Activated B cell treated with CpG ODN at 0.5 μM for 24 hours (primary cell): ENCODE measurements around the gene USP3. TPM values are rescaled to one million over a fixed set of nuclear protein-coding genes. Genes with fewer than 3 reads are reported as not detected.

ENCODE experiments used
- ATAC-seq: fragments of 200-7000 bp; cut with Tn5 transposase; one replicate; pipeline ENCODE4 v1.10.0; 2021; ENCODE audit warnings: low read depth, mild to moderate bottlenecking, moderate library complexity
- CTCF ChIA-PET: fragments of 350-600 bp; sonication (Branson Sonifier 250); formaldehyde crosslinking; loops from one replicate; lab custom pipeline; 2021; ENCODE audit warnings: antibody characterized with exemption; lab: Charles Lee
- POLR2A ChIA-PET: fragments of 350-600 bp; sonication (Branson Sonifier 250); formaldehyde crosslinking; loops from one replicate; lab custom pipeline; 2021; ENCODE audit warnings: antibody characterized with exemption; lab: Charles Lee
- DNase-seq: peaks from one replicate; pipeline ENCODE4 v3.0.0; 2022
- H3K27ac Mint-ChIP-seq: one replicate; pipeline ENCODE4 v1.8.0; 2020; ENCODE audit warnings: mixed read lengths
- H3K27me3 Mint-ChIP-seq: one replicate; pipeline ENCODE4 v1.8.0; 2021; ENCODE audit warnings: mixed read lengths
- H3K36me3 Mint-ChIP-seq: one replicate; pipeline ENCODE4 v1.8.0; 2021; ENCODE audit warnings: low read depth, mixed read lengths
- H3K4me1 Mint-ChIP-seq: one replicate; pipeline ENCODE4 v1.8.0; 2021; ENCODE audit warnings: mixed read lengths
- H3K4me3 Mint-ChIP-seq: one replicate; pipeline ENCODE4 v1.8.0; 2020; ENCODE audit warnings: mild to moderate bottlenecking, mixed read lengths
- H3K9me3 Mint-ChIP-seq: one replicate; pipeline ENCODE4 v1.8.0; 2020; ENCODE audit warnings: mixed read lengths
- intact Hi-C: fragments of 100-400 bp; cut with micrococcal nuclease; formaldehyde crosslinking; loops from one replicate; pipeline ENCODE4 v1.15.1; 2024
- total RNA-seq: library from RNA; stranded (reverse); gene quantifications from 2 replicates; pipeline ENCODE4 v1.2.3, GENCODE V29; 2022
- TF ChIP-seq, protein P1 (sequence below): fragments of 200-600 bp; IDR thresholded peaks from one replicate; pipeline ENCODE4 v1.8.0; 2022; ENCODE audit warnings: antibody characterized with exemption, mild to moderate bottlenecking

The USP3 gene, protein sequence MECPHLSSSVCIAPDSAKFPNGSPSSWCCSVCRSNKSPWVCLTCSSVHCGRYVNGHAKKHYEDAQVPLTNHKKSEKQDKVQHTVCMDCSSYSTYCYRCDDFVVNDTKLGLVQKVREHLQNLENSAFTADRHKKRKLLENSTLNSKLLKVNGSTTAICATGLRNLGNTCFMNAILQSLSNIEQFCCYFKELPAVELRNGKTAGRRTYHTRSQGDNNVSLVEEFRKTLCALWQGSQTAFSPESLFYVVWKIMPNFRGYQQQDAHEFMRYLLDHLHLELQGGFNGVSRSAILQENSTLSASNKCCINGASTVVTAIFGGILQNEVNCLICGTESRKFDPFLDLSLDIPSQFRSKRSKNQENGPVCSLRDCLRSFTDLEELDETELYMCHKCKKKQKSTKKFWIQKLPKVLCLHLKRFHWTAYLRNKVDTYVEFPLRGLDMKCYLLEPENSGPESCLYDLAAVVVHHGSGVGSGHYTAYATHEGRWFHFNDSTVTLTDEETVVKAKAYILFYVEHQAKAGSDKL
- 92.7 and 110 TPM in 2 replicates for total RNA-seq

DNA sequence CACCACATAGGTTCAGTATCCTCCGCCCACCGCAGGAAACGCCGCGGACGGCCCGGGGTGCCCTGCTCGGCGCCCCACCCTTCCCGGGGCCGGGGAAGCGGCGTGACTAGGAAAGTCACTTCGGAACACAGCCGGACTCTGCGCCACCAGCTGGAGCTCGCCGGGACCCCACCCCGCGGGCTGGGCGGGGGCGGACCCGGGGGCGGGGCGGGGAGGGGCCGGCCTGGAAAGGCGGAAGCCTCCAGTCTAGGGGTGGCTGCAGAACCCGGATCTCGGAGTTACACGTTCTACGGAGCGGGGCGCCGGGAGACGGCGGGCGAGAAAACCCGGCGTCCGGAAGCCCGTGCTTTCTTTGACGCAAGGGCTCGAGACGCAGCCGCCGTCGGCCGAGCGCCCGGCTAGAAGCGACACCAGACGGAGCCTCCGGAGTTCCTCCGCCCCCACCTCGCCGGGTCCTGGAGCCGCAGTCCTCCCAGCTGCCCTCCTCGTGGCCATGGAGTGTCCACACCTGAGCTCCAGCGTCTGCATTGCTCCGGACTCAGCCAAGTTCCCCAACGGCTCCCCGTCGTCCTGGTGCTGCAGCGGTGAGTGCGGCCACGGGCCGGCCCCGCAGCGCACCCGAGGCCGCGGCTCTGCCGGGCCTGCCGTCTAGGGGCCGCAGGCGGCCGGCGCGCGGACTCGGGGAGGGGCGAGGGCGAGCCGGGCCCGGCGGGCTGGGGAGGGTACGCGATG lies at the start of gene USP3:
Gene USP3 (plus strand): TSS at position 347 of the 732 bp plus-strand sequence. CDS start 147 bp downstream, at position 494.
- ChIA-PET POLR2A (interaction anchor here (0.6 to 8.8 kb wide), 29 partner anchors 9 to 1630 kb away, joined by 3 to 509 read pairs (median 6); partner anchors contain the start of genes CIAO2A, FBXL22 and RPS27L), CTCF (interaction anchor here (1.1 to 7.4 kb wide), 7 partner anchors 8 to 40 kb away, joined by 4 to 103 read pairs (median 22); no protein-coding TSS in a partner anchor)
- Mint-ChIP-seq H3K4me1 (peaks cover 81% of the 10 kb centered on the region), H3K27me3 (no peaks in the 10 kb centered on the region), H3K27ac (peak within 1 kb of the TSS; percentile 98), H3K4me3 (peak within 1 kb of the TSS; percentile 93), H3K9me3 (no peaks in the 10 kb centered on the region), H3K36me3 (peaks cover 7% of the 10 kb centered on the region)
- DNase-seq: peak; percentile 93
- intact Hi-C loops: loop anchor here (1.0 to 10.0 kb wide), 7 partner anchors 13 to 647 kb away; partner anchors contain the start of genes LACTB, RAB8B and SNX22
- TF ChIP-seq, protein P1, sequence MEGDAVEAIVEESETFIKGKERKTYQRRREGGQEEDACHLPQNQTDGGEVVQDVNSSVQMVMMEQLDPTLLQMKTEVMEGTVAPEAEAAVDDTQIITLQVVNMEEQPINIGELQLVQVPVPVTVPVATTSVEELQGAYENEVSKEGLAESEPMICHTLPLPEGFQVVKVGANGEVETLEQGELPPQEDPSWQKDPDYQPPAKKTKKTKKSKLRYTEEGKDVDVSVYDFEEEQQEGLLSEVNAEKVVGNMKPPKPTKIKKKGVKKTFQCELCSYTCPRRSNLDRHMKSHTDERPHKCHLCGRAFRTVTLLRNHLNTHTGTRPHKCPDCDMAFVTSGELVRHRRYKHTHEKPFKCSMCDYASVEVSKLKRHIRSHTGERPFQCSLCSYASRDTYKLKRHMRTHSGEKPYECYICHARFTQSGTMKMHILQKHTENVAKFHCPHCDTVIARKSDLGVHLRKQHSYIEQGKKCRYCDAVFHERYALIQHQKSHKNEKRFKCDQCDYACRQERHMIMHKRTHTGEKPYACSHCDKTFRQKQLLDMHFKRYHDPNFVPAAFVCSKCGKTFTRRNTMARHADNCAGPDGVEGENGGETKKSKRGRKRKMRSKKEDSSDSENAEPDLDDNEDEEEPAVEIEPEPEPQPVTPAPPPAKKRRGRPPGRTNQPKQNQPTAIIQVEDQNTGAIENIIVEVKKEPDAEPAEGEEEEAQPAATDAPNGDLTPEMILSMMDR: no peak
- peak; percentile 68 for ATAC-seq

DNA sequence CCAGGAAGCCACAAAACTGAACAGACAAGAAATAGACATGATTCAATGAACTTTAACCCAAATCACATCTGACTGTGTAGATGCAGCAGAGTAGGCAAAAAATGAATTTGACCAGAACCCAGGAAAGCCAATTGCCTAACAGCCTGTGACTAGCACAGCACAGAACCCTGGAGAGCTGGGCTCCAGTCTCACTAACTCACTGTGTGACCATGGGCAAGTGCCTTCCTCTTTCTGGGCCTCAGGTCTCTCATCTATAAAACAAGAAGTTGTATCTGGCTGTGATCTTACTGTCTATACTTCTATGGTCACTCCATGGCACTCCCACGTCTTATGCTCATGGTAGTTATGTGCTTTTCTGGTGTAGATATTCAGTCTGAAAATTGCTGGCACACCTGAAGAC lies 48.1 kb upstream of the USP3 start:
- Mint-ChIP-seq H3K36me3 (no peaks in the 10 kb centered on the region), H3K4me3 (no peak overlapping the region), H3K9me3 (no peaks in the 10 kb centered on the region), H3K27me3 (no peaks in the 10 kb centered on the region), H3K27ac (no peak overlapping the region), H3K4me1 (peaks cover 5% of the 10 kb centered on the region)
- ChIA-PET CTCF (no interaction called here), POLR2A (no interaction called here)
- DNase-seq (no peak), ATAC-seq (no peak)
- intact Hi-C loops: no loop called here
- TF ChIP-seq, protein P1: no peak

DNA sequence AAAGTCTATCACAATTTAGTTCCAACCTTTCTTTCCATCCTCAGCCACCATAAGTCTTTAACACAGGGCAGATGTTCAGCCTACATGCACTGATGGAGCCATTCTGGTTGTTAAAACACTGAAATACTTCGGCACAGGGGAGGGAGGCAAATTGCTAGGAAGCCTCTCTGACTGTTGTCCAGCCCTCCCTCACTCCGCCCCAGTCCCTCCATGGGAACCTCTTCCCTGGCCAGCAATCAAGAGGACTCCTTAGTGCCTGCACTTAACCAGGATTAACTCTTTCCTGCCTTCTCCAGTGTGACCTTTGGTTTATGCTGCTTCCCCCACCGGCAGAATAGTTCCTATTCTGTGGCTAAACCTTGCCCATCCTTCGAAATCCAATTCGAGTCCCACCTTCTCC lies 47.0 kb upstream of the USP3 start:
- ChIA-PET POLR2A (no interaction called here), CTCF (no interaction called here)
- H3K4me1 Mint-ChIP-seq: peaks cover 5% of the 10 kb centered on the region
- no peak for DNase-seq
- TF ChIP-seq, protein P1: no peak
- no peaks in the 10 kb centered on the region for H3K27me3 Mint-ChIP-seq
- H3K4me3 Mint-ChIP-seq: no peak overlapping the region
- H3K36me3 Mint-ChIP-seq: no peaks in the 10 kb centered on the region
- no peaks in the 10 kb centered on the region for H3K9me3 Mint-ChIP-seq
- no peak for ATAC-seq
- H3K27ac Mint-ChIP-seq: no peak overlapping the region
- intact Hi-C loops: no loop called here

DNA sequence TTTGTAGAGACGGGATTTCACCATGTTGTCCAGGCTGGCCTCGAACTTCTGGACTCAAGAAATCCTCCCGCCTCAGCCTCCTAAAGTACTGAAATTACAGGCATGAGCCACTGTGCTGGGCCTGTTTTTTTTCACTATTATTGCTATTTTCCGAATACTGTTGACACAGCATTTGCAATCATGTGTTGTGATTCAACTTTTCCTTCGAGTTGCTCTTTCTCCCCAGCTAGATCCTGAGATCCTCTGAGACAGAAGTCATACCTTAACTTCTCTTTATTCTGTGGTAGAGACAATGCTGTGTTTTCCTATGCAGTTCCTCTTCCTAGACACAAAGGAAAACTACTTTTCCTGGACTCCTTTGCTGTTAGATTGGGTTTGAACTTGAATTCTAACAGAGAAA lies 46.4 kb upstream of the USP3 start:
- H3K27me3 Mint-ChIP-seq: no peaks in the 10 kb centered on the region
- H3K27ac Mint-ChIP-seq: no peak overlapping the region
- TF ChIP-seq, protein P1: no peak
- peaks cover 5% of the 10 kb centered on the region for H3K4me1 Mint-ChIP-seq
- H3K4me3 Mint-ChIP-seq: no peak overlapping the region
- intact Hi-C loops: no loop called here
- DNase-seq (no peak), ATAC-seq (no peak)
- ChIA-PET POLR2A (interaction anchor here (0.6 kb wide), 1 partner anchor 11 kb away, joined by 6 read pairs; no protein-coding TSS in a partner anchor), CTCF (no interaction called here)
- no peaks in the 10 kb centered on the region for H3K36me3 Mint-ChIP-seq
- H3K9me3 Mint-ChIP-seq: no peaks in the 10 kb centered on the region
